Endothelial cell of umbilical vein (primary cell): ENCODE results near the gene FAM227B. TPM values are rescaled to one million over a fixed set of nuclear protein-coding genes. Genes with fewer than 3 reads are reported as not detected.

Source experiments
- BruUV-seq: library from RNA; stranded (reverse); fragments of 400-500 nt; replicated peaks from 2 replicates; lab custom pipeline; 2021; lab: Mats Ljungman, UMichigan
- CTCF ChIA-PET: fragments of 300-600, 350-600 bp; sonication (Branson Sonifier 250); formaldehyde crosslinking; loops from one replicate; lab custom pipeline; 2021; ENCODE audit warnings: antibody characterized with exemption, inconsistent platforms; lab: Charles Lee
- POLR2A ChIA-PET: fragments of 300-600, 350-600 bp; sonication (Branson Sonifier 250); formaldehyde crosslinking; loops from one replicate; lab custom pipeline; 2021; ENCODE audit warnings: antibody characterized with exemption, inconsistent platforms; lab: Charles Lee
- DNase-seq: peaks from one replicate; pipeline ENCODE4 v3.0.0-alpha.2; 2011; ENCODE audit warnings: low read depth, low spot score
- FAIRE-seq: peaks from 2 replicates; lab custom pipeline; 2011; peaks lifted over from hg19 to GRCh38; lab: Jason Lieb, UNC
- H2AFZ ChIP-seq: 2 replicates; pipeline ENCODE4 v1.6.0; 2012; ENCODE audit warnings: low read depth, low read length, control low read depth, inconsistent platforms
- H3K27ac ChIP-seq: 2 replicates; pipeline ENCODE4 v1.5.1; 2011; ENCODE audit warnings: low read depth, mild to moderate bottlenecking, control low read depth, low read length, moderate library complexity; ENCODE audit not compliant: insufficient read depth
- H3K27me3 ChIP-seq, 2 experiments: 2 replicates each; pipeline versions ENCODE4 v1.6.0 to v1.6.1; 2011; ENCODE audit warnings: low read length in 2 of 2, mixed read lengths in 1 of 2; ENCODE audit not compliant: control insufficient read depth in 2 of 2, insufficient read depth in 2 of 2
- H3K36me3 ChIP-seq, 2 experiments: 2 replicates in 1 of 2; 3 replicates in 1 of 2; pipeline ENCODE4 v1.5.1; 2011; ENCODE audit warnings: low read length in 2 of 2, mild to moderate bottlenecking in 1 of 2, moderate library complexity in 1 of 2; ENCODE audit not compliant: control insufficient read depth in 2 of 2, insufficient read depth in 2 of 2; ENCODE audit errors: extremely low read depth in 1 of 2
- H3K4me1 ChIP-seq: 3 replicates; pipeline ENCODE4 v1.5.1; 2011; ENCODE audit warnings: mild to moderate bottlenecking, low read length; ENCODE audit not compliant: control insufficient read depth, insufficient read depth; ENCODE audit errors: extremely low read depth
- H3K4me2 ChIP-seq: 2 replicates; pipeline ENCODE4 v1.6.1; 2011; ENCODE audit warnings: low read length, control low read depth, mixed read lengths; ENCODE audit not compliant: insufficient read depth
- H3K4me3 ChIP-seq, 3 experiments: fragments of 200-600 bp in 1 of 3; sonication (generic), shearing (Covaris generic) in 1 of 3; replicated peaks in 1 of 3; 2 replicates each; pipeline ENCODE4 v1.5.1; 2011 to 2016; ENCODE audit warnings: control low read depth in 3 of 3, low read length in 3 of 3, mild to moderate bottlenecking in 2 of 3, inconsistent platforms in 1 of 3, low read depth in 1 of 3, moderate library complexity in 1 of 3; ENCODE audit not compliant: insufficient read depth in 1 of 3
- H3K79me2 ChIP-seq: 2 replicates; pipeline ENCODE4 v1.6.0; 2012; ENCODE audit warnings: low read length, inconsistent platforms; ENCODE audit not compliant: control insufficient read depth, insufficient read depth
- H3K9ac ChIP-seq: replicated peaks from 2 replicates; pipeline ENCODE3; 2011; ENCODE audit warnings: low read length, control low read depth; ENCODE audit not compliant: insufficient read depth; ENCODE audit errors: extremely low read depth
- H3K9me1 ChIP-seq: replicated peaks from 3 replicates; pipeline ENCODE4 v1.6.0; 2011; ENCODE audit warnings: mild to moderate bottlenecking, low read length; ENCODE audit not compliant: control insufficient read depth, insufficient read depth; ENCODE audit errors: extremely low read depth
- H3K9me3 ChIP-seq: replicated peaks from 2 replicates; pipeline ENCODE4 v1.5.1; 2012; ENCODE audit warnings: low read length, inconsistent platforms; ENCODE audit not compliant: control insufficient read depth, insufficient read depth
- H4K20me1 ChIP-seq: replicated peaks from 2 replicates; pipeline ENCODE3; 2011; ENCODE audit warnings: mild to moderate bottlenecking, low read length; ENCODE audit not compliant: control insufficient read depth, insufficient read depth; ENCODE audit errors: extremely low read depth
- EZH2 ChIP-seq: IDR thresholded peaks from 2 replicates; pipeline ENCODE4 v1.6.1; 2012; ENCODE audit warnings: borderline replicate concordance, low read depth, mild to moderate bottlenecking, moderate library complexity, low read length, inconsistent platforms; ENCODE audit not compliant: severe bottlenecking
- FOS ChIP-seq: IDR thresholded peaks from 2 replicates; pipeline ENCODE4 v1.6.1; 2011; ENCODE audit warnings: mild to moderate bottlenecking, low read length, moderate library complexity, borderline replicate concordance; ENCODE audit not compliant: insufficient read depth
- GATA2 ChIP-seq: IDR thresholded peaks from 2 replicates; pipeline ENCODE4 v1.7.0; 2011; ENCODE audit warnings: low read depth, mild to moderate bottlenecking, moderate library complexity, mixed read lengths, low read length; ENCODE audit not compliant: insufficient read length, insufficient read depth
- JUN ChIP-seq: IDR thresholded peaks from 2 replicates; pipeline ENCODE4 v1.6.1; 2011; ENCODE audit warnings: borderline replicate concordance, low read depth; ENCODE audit not compliant: insufficient read length, insufficient read depth
- MYC ChIP-seq: IDR thresholded peaks from one replicate; pipeline ENCODE4 v1.6.1; 2011; ENCODE audit warnings: mild to moderate bottlenecking, low read depth, low read length
- POLR2A ChIP-seq: IDR thresholded peaks from 2 replicates; pipeline ENCODE4 v1.6.1; 2012; ENCODE audit warnings: low read depth, mild to moderate bottlenecking, control low read depth, low read length
- POLR2AphosphoS5 ChIP-seq: IDR thresholded peaks from 2 replicates; pipeline ENCODE4 v1.6.1; 2012; ENCODE audit warnings: low read depth, mild to moderate bottlenecking, control low read depth, low read length, moderate library complexity; ENCODE audit not compliant: insufficient read depth
- dilution Hi-C: fragments of 300-500 bp; cut with MboI; formaldehyde crosslinking; loops from one replicate; pipeline ENCODE4 v1.15.0; 2019; ENCODE audit warnings: low sequenced_read_pairs; ENCODE audit not compliant: extremely low pct_ligation_motif_present
- intact Hi-C: fragments of 100-400 bp; cut with micrococcal nuclease; formaldehyde crosslinking; loops from one replicate; pipeline ENCODE4 v1.10.0; 2022
- polyA plus RNA-seq, 4 experiments: library from polyadenylated mRNA; depleted of rRNA in 3 of 4; stranded (reverse) in 3 of 4; unstranded in 1 of 4; fragments of >200 nt; gene quantifications; 2 replicates each; pipeline versions ENCODE4 v1.2.1 to v1.2.3, GENCODE V29; 2011 to 2012; ENCODE audit warnings: missing spikeins in 1 of 4
- total RNA-seq: library from RNA; stranded (reverse); gene quantifications from 2 replicates; pipeline ENCODE4 v1.2.3, GENCODE V29; 2021
- TF ChIP-seq, protein P1 (sequence below), 2 donors: IDR thresholded peaks; 1 replicate in 1 of 2; 2 replicates in 1 of 2; pipeline ENCODE4 v1.5.1; 2011; ENCODE audit warnings: low read length in 2 of 2, mild to moderate bottlenecking in 2 of 2, moderate library complexity in 2 of 2, control low read depth in 1 of 2, inconsistent platforms in 1 of 2, low read depth in 1 of 2; ENCODE audit not compliant: insufficient read depth in 1 of 2; ENCODE audit errors: extremely low read depth in 1 of 2
- TF ChIP-seq, protein P2 (sequence below): IDR thresholded peaks from 2 replicates; pipeline ENCODE4 v1.6.1; 2011; ENCODE audit not compliant: insufficient read depth, insufficient read length

FAM227B gene
- total and polyA plus RNA-seq, 2 donors (not counting 3 experiments of a cell fraction or from before 2014, with no cell fraction given): 1.5 to 1.8 TPM

DNA sequence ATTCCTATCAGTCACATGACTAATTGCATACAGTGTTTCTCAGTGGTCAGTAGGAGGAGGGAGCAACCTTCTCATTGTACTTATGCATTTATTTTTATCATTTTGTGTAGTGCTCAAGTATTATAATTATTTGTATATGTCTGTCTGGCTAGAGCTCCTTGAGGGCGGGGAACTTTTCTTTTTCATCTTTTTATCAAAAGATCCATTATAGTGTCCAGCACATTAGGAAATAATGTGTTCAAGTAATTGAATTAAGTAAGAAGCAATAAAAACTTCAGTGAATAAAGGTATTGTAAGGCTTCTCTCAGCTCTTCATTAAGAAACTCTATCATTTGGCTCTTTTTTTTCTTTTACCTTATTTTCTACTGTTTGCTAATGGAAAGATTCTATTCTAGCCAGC, 178.8 kb downstream of the FAM227B start:
- ChIA-PET CTCF (no interaction called here), POLR2A (no interaction called here)
- dilution Hi-C loops (no loop called here), intact Hi-C loops (no loop called here)
- no TSS peak for BruUV-seq
- Histone ChIP-seq H3K36me3 (no peaks in the 10 kb centered on the region), H3K79me2 (no peaks in the 10 kb centered on the region), H3K4me1 (no peaks in the 10 kb centered on the region), H3K27me3 (peaks cover 0 to 2% of the 10 kb centered on the region in 2 experiments), H3K9ac (no peak overlapping the region), H3K4me2 (no peak overlapping the region), H3K4me3 (no peak overlapping the region), H2AFZ (no peak overlapping the region), H3K27ac (no peak overlapping the region), H4K20me1 (no peaks in the 10 kb centered on the region), H3K9me3 (no peaks in the 10 kb centered on the region), H3K9me1 (no peaks in the 10 kb centered on the region)
- FAIRE-seq (no peak), DNase-seq (no peak)
- TF ChIP-seq GATA2 (no peak), POLR2A (no peak), FOS (no peak), POLR2AphosphoS5 (no peak), EZH2 (no peak), JUN (no peak), MYC (no peak)
- TF ChIP-seq, protein P1, sequence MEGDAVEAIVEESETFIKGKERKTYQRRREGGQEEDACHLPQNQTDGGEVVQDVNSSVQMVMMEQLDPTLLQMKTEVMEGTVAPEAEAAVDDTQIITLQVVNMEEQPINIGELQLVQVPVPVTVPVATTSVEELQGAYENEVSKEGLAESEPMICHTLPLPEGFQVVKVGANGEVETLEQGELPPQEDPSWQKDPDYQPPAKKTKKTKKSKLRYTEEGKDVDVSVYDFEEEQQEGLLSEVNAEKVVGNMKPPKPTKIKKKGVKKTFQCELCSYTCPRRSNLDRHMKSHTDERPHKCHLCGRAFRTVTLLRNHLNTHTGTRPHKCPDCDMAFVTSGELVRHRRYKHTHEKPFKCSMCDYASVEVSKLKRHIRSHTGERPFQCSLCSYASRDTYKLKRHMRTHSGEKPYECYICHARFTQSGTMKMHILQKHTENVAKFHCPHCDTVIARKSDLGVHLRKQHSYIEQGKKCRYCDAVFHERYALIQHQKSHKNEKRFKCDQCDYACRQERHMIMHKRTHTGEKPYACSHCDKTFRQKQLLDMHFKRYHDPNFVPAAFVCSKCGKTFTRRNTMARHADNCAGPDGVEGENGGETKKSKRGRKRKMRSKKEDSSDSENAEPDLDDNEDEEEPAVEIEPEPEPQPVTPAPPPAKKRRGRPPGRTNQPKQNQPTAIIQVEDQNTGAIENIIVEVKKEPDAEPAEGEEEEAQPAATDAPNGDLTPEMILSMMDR (IDR thresholded peaks at IDR 0.05; ENCODE audit: extremely low read depth in 1 of 2, insufficient read depth in 1 of 2, low read depth in 1 of 2, low read length in 2 of 2): no peak
- TF ChIP-seq, protein P2, sequence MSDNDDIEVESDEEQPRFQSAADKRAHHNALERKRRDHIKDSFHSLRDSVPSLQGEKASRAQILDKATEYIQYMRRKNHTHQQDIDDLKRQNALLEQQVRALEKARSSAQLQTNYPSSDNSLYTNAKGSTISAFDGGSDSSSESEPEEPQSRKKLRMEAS: no peak
